H1 (cell line): ENCODE data around the gene GALNT6. TPM values are rescaled to one million over a fixed set of nuclear protein-coding genes. Genes with fewer than 3 reads are reported as not detected.

Experiments
- BCL11A ChIP-seq, 2 experiments: IDR thresholded peaks; one replicate each; pipeline ENCODE4 v1.6.1; 2011; ENCODE audit warnings: low read depth in 2 of 2, low read length in 2 of 2, mild to moderate bottlenecking in 2 of 2
- CBX5 ChIP-seq: fragments of 300-800, 300-1000 bp; sonication (generic); IDR thresholded peaks from 2 replicates; pipeline ENCODE4 v1.7.1; 2016; ENCODE audit warnings: antibody characterized with exemption, low read length, low read depth
- CHD1 ChIP-seq: IDR thresholded peaks from 2 replicates; pipeline ENCODE4 v1.6.1; 2012; ENCODE audit warnings: low read depth, low read length, improper control_type of control experiment
- CREB1 ChIP-seq: IDR thresholded peaks from 2 replicates; pipeline ENCODE4 v1.6.1; 2012; ENCODE audit warnings: inconsistent platforms
- CTBP2 ChIP-seq: IDR thresholded peaks from 2 replicates; pipeline ENCODE4 v1.7.0; 2011; ENCODE audit warnings: borderline replicate concordance, mild to moderate bottlenecking, moderate library complexity, mixed read lengths, low read length; ENCODE audit not compliant: insufficient read depth, insufficient read length
- CTCF ChIP-seq, 3 experiments: IDR thresholded peaks; 1 replicate in 2 of 3; 2 replicates in 1 of 3; pipeline versions ENCODE4 v1.5.1 to v1.6.1; 2011; ENCODE audit warnings: low read length in 3 of 3, mild to moderate bottlenecking in 3 of 3, inconsistent platforms in 2 of 3, low read depth in 1 of 3, moderate library complexity in 1 of 3; ENCODE audit not compliant: insufficient read depth in 1 of 3; ENCODE audit errors: control extremely low read depth in 1 of 3
- EGR1 ChIP-seq: IDR thresholded peaks from 2 replicates; pipeline ENCODE4 v1.6.1; 2011; ENCODE audit warnings: low read depth, low read length, borderline replicate concordance
- EP300 ChIP-seq, 2 experiments: IDR thresholded peaks; 1 replicate in 1 of 2; 2 replicates in 1 of 2; pipeline ENCODE4 v1.6.1; 2011 to 2012; ENCODE audit warnings: low read depth in 2 of 2, low read length in 2 of 2, mild to moderate bottlenecking in 2 of 2, borderline replicate concordance in 1 of 2, inconsistent platforms in 1 of 2, moderate library complexity in 1 of 2
- JUND ChIP-seq: IDR thresholded peaks from 2 replicates; pipeline ENCODE4 v1.6.1; 2011; ENCODE audit warnings: mild to moderate bottlenecking, improper control_type of control experiment, low read length
- KDM1A ChIP-seq: fragments of 200-600, 300-600 bp; sonication (generic); IDR thresholded peaks from 2 replicates; pipeline ENCODE4 v1.7.1; 2016; ENCODE audit warnings: mild to moderate bottlenecking, low read length, borderline replicate concordance
- KDM5A ChIP-seq: fragments of 200-600 bp; IDR thresholded peaks from 2 replicates; pipeline ENCODE4 v1.7.1; 2012; ENCODE audit warnings: mild to moderate bottlenecking, low read length, inconsistent platforms, mixed read lengths
- NANOG ChIP-seq: IDR thresholded peaks from 2 replicates; pipeline ENCODE4 v1.6.1; 2011; ENCODE audit warnings: low read length, low read depth, mild to moderate bottlenecking, inconsistent platforms; ENCODE audit not compliant: insufficient read depth, poor library complexity, severe bottlenecking
- POLR2A ChIP-seq, 2 experiments: IDR thresholded peaks; 1 replicate in 1 of 2; 2 replicates in 1 of 2; pipeline ENCODE4 v1.6.1; 2011; ENCODE audit warnings: low read depth in 2 of 2, low read length in 2 of 2, mild to moderate bottlenecking in 2 of 2; ENCODE audit errors: control extremely low read depth in 1 of 2
- POLR2AphosphoS5 ChIP-seq: IDR thresholded peaks from 2 replicates; pipeline ENCODE4 v1.6.1; 2011; ENCODE audit warnings: low read depth, low read length
- SIX5 ChIP-seq: IDR thresholded peaks from 2 replicates; pipeline ENCODE4 v1.6.1; 2011; ENCODE audit warnings: mild to moderate bottlenecking, low read depth, low read length
- TBP ChIP-seq: IDR thresholded peaks from 2 replicates; pipeline ENCODE4 v1.6.1; 2011; ENCODE audit warnings: low read depth, low read length, improper control_type of control experiment
- polyA plus RNA-seq, 7 experiments: library from polyadenylated mRNA; depleted of rRNA in 3 of 7; stranded (reverse) in 5 of 7; unstranded in 2 of 7; fragments of >200 nt in 5 of 7; fragments of 200-250 nt in 2 of 7; gene quantifications; 1 replicate in 5 of 7; 2 replicates in 1 of 7; 4 replicates in 1 of 7; pipeline versions ENCODE4 v1.2.1 to v1.2.3, GENCODE V29; 2011 to 2013; ENCODE audit warnings: missing spikeins in 2 of 7, mixed read lengths in 2 of 7
- total RNA-seq: library from RNA; stranded (reverse); fragmentation: NEBNext Ultra II Directional; extraction: Animal tissue kit (Norgen Biotek cat#: 25700); gene quantifications from 2 replicates; pipeline ENCODE4 v1.2.1, GENCODE V29; 2021
- TF ChIP-seq, protein P1 (sequence below): IDR thresholded peaks from 2 replicates; pipeline ENCODE4 v1.6.1; 2012; ENCODE audit warnings: low read length, inconsistent platforms

Gene GALNT6
- total and polyA plus RNA-seq, 2 of the 8 experiments (the other 6 are each of a cell fraction or from before 2014, with no cell fraction given): 5.8 to 10.7 TPM

GRCh38 chr12:51392556-51393237 is 1.5 kb upstream of the GALNT6 start (continued):
- no peak for TF ChIP-seq CTBP2
- TF ChIP-seq, protein P1, sequence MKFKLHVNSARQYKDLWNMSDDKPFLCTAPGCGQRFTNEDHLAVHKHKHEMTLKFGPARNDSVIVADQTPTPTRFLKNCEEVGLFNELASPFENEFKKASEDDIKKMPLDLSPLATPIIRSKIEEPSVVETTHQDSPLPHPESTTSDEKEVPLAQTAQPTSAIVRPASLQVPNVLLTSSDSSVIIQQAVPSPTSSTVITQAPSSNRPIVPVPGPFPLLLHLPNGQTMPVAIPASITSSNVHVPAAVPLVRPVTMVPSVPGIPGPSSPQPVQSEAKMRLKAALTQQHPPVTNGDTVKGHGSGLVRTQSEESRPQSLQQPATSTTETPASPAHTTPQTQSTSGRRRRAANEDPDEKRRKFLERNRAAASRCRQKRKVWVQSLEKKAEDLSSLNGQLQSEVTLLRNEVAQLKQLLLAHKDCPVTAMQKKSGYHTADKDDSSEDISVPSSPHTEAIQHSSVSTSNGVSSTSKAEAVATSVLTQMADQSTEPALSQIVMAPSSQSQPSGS: no peak
- no peak for TF ChIP-seq SIX5
- TF ChIP-seq BCL11A (IDR thresholded peaks at IDR 0.05; ENCODE audit: low read depth in 2 of 2, low read length in 2 of 2): no peak
- TF ChIP-seq CREB1: no peak
- no peak for TF ChIP-seq JUND
- TF ChIP-seq NANOG: no peak
- 0 out of 4 replicates have a peak, but pooled peaks of 1 of the 3 experiments have one; percentile 8 for TF ChIP-seq CTCF (IDR thresholded peaks at IDR 0.05; ENCODE audit: control extremely low read depth in 1 of 3, insufficient read depth in 1 of 3, low read depth in 1 of 3, low read length in 3 of 3)
- TF ChIP-seq CBX5: no peak
- TF ChIP-seq KDM5A: no peak
- 0 out of 2 replicates have a peak, but pooled peaks have one; percentile 35 for TF ChIP-seq POLR2AphosphoS5
- peak in 1 of 2 experiments; percentile 48; a peak in 1 of 3 replicates for TF ChIP-seq POLR2A (IDR thresholded peaks at IDR 0.05; ENCODE audit: control extremely low read depth in 1 of 2, low read depth in 2 of 2, low read length in 2 of 2)
- no peak for TF ChIP-seq EGR1
- TF ChIP-seq CHD1: no peak
- TF ChIP-seq TBP: 0 out of 2 replicates have a peak, but pooled peaks have one; percentile 28
- TF ChIP-seq EP300 (IDR thresholded peaks at IDR 0.05; ENCODE audit: borderline replicate concordance in 1 of 2, low read depth in 2 of 2, low read length in 2 of 2): no peak
- no peak for TF ChIP-seq KDM1A
